HL-60 (cell line): Measurements from ENCODE around the gene DPYD.

ENCODE experiments used
- DNase-seq, 2 experiments: peaks; one replicate each; pipeline ENCODE4 v3.0.0-alpha.2; 2010 to 2020; ENCODE audit warnings: low read depth in 1 of 2, low spot score in 1 of 2
- H3K27ac ChIP-seq: fragments of 250-450 bp; sonication (Bioruptor Pico); replicated peaks from 2 replicates; pipeline ENCODE4 v1.5.1; 2020; ENCODE audit warnings: mild to moderate bottlenecking, moderate library complexity
- H3K27me3 ChIP-seq: fragments of 250-450 bp; sonication (Bioruptor Pico); 2 replicates; pipeline ENCODE4 v1.5.1; 2021; ENCODE audit warnings: mild to moderate bottlenecking, moderate library complexity; ENCODE audit not compliant: insufficient read depth, poor library complexity, severe bottlenecking
- H3K4me3 ChIP-seq: replicated peaks from 2 replicates; pipeline ENCODE4 v1.5.1; 2011; ENCODE audit warnings: mild to moderate bottlenecking, control low read depth, low read length; ENCODE audit not compliant: insufficient read depth
- GABPA ChIP-seq: IDR thresholded peaks from 2 replicates; pipeline ENCODE4 v1.6.1; 2012; ENCODE audit warnings: low read depth
- POLR2AphosphoS5 ChIP-seq: IDR thresholded peaks from 2 replicates; pipeline ENCODE4 v1.6.1; 2012; ENCODE audit warnings: low read depth
- SPI1 ChIP-seq: IDR thresholded peaks from 2 replicates; pipeline ENCODE4 v1.6.1; 2012; ENCODE audit warnings: low read depth, mild to moderate bottlenecking, borderline replicate concordance
- TF ChIP-seq, protein P1 (sequence below): IDR thresholded peaks from 2 replicates; pipeline ENCODE4 v1.6.1; 2012; ENCODE audit warnings: low read depth; ENCODE audit not compliant: insufficient replicate concordance
- TF ChIP-seq, protein P2 (sequence below): IDR thresholded peaks from one replicate; pipeline ENCODE4 v1.5.1; 2011; ENCODE audit warnings: low read length, control low read depth, inconsistent platforms; ENCODE audit not compliant: insufficient read depth

DPYD gene

DNA sequence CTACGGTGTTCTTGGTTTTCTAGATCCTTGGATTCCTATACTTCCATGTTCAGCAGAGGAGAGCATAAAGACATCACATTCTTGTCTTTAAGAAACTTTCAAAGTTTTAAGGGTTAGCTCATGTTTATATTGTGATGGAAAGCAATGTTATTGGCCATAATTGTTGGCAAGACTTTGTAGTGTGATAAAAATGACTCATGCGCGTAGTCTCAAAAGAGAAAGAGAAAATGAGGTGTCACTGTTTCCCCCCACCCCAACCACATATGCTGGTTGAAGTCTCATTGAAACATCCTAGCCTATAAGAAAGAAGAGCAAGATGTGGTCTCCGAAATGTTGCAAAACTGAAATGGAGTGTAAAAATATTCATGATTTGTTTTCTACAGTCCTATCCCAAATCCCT lies 850.5 kb downstream of the DPYD start:
- TF ChIP-seq SPI1 (no peak), POLR2AphosphoS5 (no peak), GABPA (no peak)
- TF ChIP-seq, protein P1, sequence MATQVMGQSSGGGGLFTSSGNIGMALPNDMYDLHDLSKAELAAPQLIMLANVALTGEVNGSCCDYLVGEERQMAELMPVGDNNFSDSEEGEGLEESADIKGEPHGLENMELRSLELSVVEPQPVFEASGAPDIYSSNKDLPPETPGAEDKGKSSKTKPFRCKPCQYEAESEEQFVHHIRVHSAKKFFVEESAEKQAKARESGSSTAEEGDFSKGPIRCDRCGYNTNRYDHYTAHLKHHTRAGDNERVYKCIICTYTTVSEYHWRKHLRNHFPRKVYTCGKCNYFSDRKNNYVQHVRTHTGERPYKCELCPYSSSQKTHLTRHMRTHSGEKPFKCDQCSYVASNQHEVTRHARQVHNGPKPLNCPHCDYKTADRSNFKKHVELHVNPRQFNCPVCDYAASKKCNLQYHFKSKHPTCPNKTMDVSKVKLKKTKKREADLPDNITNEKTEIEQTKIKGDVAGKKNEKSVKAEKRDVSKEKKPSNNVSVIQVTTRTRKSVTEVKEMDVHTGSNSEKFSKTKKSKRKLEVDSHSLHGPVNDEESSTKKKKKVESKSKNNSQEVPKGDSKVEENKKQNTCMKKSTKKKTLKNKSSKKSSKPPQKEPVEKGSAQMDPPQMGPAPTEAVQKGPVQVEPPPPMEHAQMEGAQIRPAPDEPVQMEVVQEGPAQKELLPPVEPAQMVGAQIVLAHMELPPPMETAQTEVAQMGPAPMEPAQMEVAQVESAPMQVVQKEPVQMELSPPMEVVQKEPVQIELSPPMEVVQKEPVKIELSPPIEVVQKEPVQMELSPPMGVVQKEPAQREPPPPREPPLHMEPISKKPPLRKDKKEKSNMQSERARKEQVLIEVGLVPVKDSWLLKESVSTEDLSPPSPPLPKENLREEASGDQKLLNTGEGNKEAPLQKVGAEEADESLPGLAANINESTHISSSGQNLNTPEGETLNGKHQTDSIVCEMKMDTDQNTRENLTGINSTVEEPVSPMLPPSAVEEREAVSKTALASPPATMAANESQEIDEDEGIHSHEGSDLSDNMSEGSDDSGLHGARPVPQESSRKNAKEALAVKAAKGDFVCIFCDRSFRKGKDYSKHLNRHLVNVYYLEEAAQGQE, result no peak
- TF ChIP-seq, protein P2, sequence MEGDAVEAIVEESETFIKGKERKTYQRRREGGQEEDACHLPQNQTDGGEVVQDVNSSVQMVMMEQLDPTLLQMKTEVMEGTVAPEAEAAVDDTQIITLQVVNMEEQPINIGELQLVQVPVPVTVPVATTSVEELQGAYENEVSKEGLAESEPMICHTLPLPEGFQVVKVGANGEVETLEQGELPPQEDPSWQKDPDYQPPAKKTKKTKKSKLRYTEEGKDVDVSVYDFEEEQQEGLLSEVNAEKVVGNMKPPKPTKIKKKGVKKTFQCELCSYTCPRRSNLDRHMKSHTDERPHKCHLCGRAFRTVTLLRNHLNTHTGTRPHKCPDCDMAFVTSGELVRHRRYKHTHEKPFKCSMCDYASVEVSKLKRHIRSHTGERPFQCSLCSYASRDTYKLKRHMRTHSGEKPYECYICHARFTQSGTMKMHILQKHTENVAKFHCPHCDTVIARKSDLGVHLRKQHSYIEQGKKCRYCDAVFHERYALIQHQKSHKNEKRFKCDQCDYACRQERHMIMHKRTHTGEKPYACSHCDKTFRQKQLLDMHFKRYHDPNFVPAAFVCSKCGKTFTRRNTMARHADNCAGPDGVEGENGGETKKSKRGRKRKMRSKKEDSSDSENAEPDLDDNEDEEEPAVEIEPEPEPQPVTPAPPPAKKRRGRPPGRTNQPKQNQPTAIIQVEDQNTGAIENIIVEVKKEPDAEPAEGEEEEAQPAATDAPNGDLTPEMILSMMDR, result no peak
- H3K4me3 ChIP-seq, result no peak overlapping the region
- H3K27me3 ChIP-seq, result no peaks in the 10 kb centered on the region
- no peak for DNase-seq
- no peak overlapping the region for H3K27ac ChIP-seq

GRCh38 chr1:97069312-97069711 lies 851.5 kb downstream of the DPYD start:
- Histone ChIP-seq H3K4me3 (no peak overlapping the region), H3K27me3 (no peaks in the 10 kb centered on the region), H3K27ac (no peak overlapping the region)
- TF ChIP-seq POLR2AphosphoS5 (no peak), SPI1 (no peak), GABPA (no peak)
- TF ChIP-seq, protein P2, result no peak
- TF ChIP-seq, protein P1, result no peak
- DNase-seq, result no peak

DNA sequence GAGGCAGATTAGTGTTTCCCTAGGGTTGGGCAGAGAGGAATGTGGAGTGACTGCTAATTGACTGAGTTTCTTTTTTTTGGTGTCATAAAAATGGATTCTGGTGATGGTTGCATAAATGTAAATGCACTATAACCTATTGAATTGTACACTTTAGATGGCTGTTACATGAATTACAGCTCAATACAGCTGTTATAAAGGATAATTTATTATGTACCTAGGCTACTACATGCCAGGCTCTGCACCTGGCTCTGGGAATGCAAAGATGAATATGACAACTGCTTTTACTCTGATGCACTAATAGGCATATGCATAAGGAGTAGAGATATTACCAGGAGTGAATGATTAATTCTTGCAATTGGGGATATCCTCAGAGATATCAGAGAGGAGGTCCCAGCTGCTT lies 854.0 kb downstream of the DPYD start:
- Histone ChIP-seq H3K4me3 (no peak overlapping the region), H3K27me3 (no peaks in the 10 kb centered on the region), H3K27ac (no peak overlapping the region)
- TF ChIP-seq, protein P1, result no peak
- no peak for TF ChIP-seq GABPA
- TF ChIP-seq, protein P2, result no peak
- no peak for TF ChIP-seq SPI1
- no peak for TF ChIP-seq POLR2AphosphoS5
- no peak for DNase-seq
